ENCODE results near the gene ISYNA1. TPM values are rescaled to one million over a fixed set of nuclear protein-coding genes. Genes with fewer than 3 reads are reported as not detected.

Gene ISYNA1
- total RNA-seq, 4 donors from 2014 or later = 15.8 to 38.9 (median 26.2) TPM

DNA sequence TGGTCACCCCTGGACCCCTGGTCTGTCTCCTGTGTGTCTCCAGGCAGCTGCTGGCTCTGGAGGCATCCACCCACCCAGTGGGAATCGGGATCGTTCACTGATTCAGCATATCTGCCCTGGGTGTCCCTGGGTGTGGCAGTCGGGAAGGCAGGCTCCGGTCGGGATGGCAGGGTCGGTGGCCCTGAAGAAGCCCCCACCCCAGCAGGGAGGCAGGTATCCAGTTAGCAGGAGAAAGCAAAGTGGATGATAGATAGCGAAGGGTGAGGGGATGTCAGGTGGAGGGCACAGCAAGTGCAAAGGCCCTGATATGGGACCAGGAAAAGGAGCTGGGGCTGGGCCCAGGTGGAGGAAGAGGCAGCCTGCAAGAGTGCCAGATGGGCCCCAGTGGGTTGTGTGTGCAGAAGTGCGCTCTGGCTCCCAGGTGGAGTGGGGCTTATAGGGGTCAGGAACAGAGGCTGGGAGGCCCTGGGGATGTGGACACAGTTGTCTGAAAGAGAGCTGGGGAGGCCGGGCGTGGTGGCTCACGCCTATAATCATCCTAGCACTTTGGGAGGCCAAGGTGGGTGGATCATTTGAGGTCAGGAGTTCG, 16.5 kb downstream of the ISYNA1 start:
- 87% methylated on average over 12 of the region's 12 CpGs for WGBS
- Histone ChIP-seq H3K36me3 (no peaks in the 10 kb centered on the region), H3K9me3 (no peaks in the 10 kb centered on the region), H3K27ac (replicated peaks in 1 of 4) (peak overlapping the region; percentile 86 to 88 (median 88)), H3K27me3 (no peaks in the 10 kb centered on the region), H3K4me3 (no peak overlapping the region), H3K4me1 (peaks cover 78 to 95% (median 94%) of the 10 kb centered on the region in 4 donors)
- no peak for DNase-seq (ENCODE audit: extremely low spot score)
- no peak for TF ChIP-seq POLR2AphosphoS5 (IDR thresholded peaks at IDR 0.05)
- TF ChIP-seq POLR2A (IDR thresholded peaks at IDR 0.05; ENCODE audit: low read depth) = no peak
- TF ChIP-seq EP300 (IDR thresholded peaks at IDR 0.05) = no peak
- TF ChIP-seq, protein P1, sequence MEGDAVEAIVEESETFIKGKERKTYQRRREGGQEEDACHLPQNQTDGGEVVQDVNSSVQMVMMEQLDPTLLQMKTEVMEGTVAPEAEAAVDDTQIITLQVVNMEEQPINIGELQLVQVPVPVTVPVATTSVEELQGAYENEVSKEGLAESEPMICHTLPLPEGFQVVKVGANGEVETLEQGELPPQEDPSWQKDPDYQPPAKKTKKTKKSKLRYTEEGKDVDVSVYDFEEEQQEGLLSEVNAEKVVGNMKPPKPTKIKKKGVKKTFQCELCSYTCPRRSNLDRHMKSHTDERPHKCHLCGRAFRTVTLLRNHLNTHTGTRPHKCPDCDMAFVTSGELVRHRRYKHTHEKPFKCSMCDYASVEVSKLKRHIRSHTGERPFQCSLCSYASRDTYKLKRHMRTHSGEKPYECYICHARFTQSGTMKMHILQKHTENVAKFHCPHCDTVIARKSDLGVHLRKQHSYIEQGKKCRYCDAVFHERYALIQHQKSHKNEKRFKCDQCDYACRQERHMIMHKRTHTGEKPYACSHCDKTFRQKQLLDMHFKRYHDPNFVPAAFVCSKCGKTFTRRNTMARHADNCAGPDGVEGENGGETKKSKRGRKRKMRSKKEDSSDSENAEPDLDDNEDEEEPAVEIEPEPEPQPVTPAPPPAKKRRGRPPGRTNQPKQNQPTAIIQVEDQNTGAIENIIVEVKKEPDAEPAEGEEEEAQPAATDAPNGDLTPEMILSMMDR (IDR thresholded peaks at IDR 0.05) = no peak
- intact Hi-C loops (cut with DNase I) = no loop called here

- no peak for DNase-seq (ENCODE audit: extremely low spot score)
- Histone ChIP-seq H3K4me3 (peak overlapping the region; percentile 67 to 95 (median 78)), H3K27me3 (no peaks in the 10 kb centered on the region), H3K4me1 (peaks cover 78 to 95% (median 94%) of the 10 kb centered on the region in 4 donors), H3K9me3 (no peaks in the 10 kb centered on the region), H3K36me3 (no peaks in the 10 kb centered on the region), H3K27ac (replicated peaks in 1 of 4) (peak overlapping the region; percentile 86 to 88 (median 88))
- intact Hi-C loops (cut with DNase I) = no loop called here
- 43% methylated on average over 2 of the region's 2 CpGs for WGBS
- TF ChIP-seq POLR2A (IDR thresholded peaks at IDR 0.05; ENCODE audit: low read depth) = no peak
- no peak for TF ChIP-seq POLR2AphosphoS5 (IDR thresholded peaks at IDR 0.05)
- no peak for TF ChIP-seq EP300 (IDR thresholded peaks at IDR 0.05)
Observed at GRCh38 chr19:18420930-18421329, 17.0 kb downstream of the ISYNA1 start.

DNA sequence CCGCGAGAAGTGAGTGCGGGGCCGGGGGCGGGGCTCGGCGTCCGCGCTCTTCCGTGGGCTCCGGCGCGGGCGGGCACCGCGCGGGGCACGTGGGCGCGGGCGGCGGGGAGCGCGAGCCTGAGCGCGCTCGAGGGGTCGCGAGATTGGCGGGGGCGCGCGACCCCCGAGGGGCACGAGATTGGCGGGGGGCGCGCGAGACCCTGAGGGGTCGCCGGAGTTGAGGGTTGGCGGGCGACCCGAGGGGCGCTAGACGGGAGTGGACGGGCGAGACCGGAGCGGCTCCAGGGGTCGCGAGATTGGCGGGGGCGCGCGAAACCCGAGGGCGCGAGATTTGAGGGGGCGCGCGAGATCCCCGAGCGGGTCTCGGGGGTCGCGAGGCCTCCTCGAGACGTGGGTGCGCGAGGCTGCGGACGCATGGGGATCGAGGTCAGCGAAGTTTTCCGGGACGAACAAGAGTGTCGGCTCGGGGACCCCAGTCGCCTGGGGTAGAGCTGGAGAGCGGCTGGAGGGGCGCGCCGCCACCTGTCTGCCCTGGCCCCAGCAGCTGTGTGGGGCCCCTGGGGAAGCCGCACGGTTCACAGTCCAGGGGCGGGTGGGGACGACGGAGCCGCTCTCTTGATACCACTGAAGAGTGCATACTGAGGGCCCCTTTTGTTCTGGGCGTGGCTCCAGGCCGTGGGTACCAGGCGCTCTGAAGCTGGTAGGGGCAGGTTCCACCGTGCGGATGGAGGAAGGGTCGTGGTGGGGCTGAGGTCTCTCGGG, 18.1 kb downstream of the ISYNA1 start:
- H3K4me1 ChIP-seq = peaks cover 76 to 95% (median 94%) of the 10 kb centered on the region in 4 donors
- no peak for DNase-seq (ENCODE audit: extremely low spot score)
- WGBS = 0% methylated on average over 22 of the region's 97 CpGs

DNA sequence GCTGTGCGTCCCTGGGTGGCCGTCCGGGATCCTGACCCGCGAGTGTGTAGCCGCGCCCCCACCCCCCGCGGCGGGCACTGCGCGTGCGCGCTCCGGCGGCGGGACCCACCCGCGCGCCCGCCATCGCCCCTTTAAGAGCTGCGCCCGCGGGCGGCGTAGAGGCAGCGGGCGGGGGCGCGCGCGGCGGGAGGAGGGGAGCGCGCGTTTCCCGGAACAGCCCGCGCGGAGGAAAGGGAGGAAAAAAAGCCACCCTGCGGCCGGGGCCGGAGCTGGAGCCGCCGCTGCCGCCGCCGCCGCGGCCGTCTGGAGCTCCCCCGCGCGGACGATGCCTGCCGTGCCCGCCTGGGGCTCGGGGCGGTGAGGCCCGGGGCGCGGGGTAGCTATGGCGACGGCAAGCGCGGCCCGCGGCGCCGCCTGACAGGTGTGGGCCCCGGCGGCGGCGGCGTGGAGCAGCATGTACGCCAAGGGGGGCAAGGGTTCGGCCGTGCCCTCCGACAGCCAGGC, 18.7 kb downstream of the ISYNA1 start, which contains the start of gene SSBP4:
SSBP4 (plus strand) TSS at position 204 of the 504 bp plus-strand sequence; CDS start at position 455, 251 bp downstream.
- H3K36me3 ChIP-seq = no peaks in the 10 kb centered on the region
- TF ChIP-seq POLR2AphosphoS5 (IDR thresholded peaks at IDR 0.05) = peak; percentile 43 to 66
- TF ChIP-seq, protein P1 (IDR thresholded peaks at IDR 0.05) = peak; percentile 26 to 53 (median 50)
- no peak for TF ChIP-seq EP300 (IDR thresholded peaks at IDR 0.05)
- peaks cover 76 to 95% (median 94%) of the 10 kb centered on the region in 4 donors for H3K4me1 ChIP-seq
- no peaks in the 10 kb centered on the region for H3K9me3 ChIP-seq
- WGBS = no CpG with 5 or more reads among the region's 80 CpGs
- H3K27me3 ChIP-seq = no peaks in the 10 kb centered on the region
- peak within 1 kb of the TSS; percentile 67 to 95 (median 78) for H3K4me3 ChIP-seq
- intact Hi-C loops (cut with DNase I) = no loop called here
- no peak for DNase-seq (ENCODE audit: extremely low spot score)
- peak within 1 kb of the TSS; percentile 86 to 88 (median 88) for H3K27ac ChIP-seq (replicated peaks in 1 of 4)

More for the DNA sequence above, 18.1 kb downstream of the ISYNA1 start:
- TF ChIP-seq, protein P1 (IDR thresholded peaks at IDR 0.05) = no peak
- TF ChIP-seq POLR2AphosphoS5 (IDR thresholded peaks at IDR 0.05) = no peak
- Histone ChIP-seq H3K27ac (replicated peaks in 1 of 4) (peak overlapping the region; percentile 86 to 88 (median 88)), H3K9me3 (no peaks in the 10 kb centered on the region), H3K27me3 (no peaks in the 10 kb centered on the region), H3K36me3 (no peaks in the 10 kb centered on the region), H3K4me3 (peak overlapping the region; percentile 67 to 95 (median 78))
- intact Hi-C loops (cut with DNase I) = no loop called here

Measured in esophagus muscularis mucosa (tissue), 4 donors.